ENCODE data around the gene GABPB2.
"Not testable (repeated sequence)": the region's sequence is repeated elsewhere in the genome, so short reads cannot be mapped to it uniquely, and the experiment has no call there.

GABPB2 gene

DNA sequence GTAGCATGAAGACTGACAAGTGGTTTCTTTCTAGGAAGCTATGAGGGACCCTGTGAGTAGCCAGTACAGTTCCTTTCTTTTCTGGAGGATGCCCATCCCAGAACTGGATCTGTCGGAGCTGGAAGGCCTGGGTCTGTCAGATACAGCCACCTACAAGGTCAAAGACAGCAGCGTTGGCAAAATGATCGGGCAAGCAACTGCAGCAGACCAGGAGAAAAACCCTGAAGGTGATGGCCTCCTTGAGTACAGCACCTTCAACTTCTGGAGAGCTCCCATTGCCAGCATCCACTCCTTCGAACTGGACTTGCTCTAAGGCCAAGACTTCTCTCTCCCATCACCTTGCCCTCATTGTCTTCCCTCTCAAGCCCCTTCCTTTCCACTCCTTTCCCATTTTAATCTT lies 3.4 kb upstream of the GABPB2 start:
- no peak overlapping the region for H2BK120ac ChIP-seq (ENCODE audit: low read depth, low read length)
- DNase-seq: no peak
- no peak overlapping the region for H3K4me3 ChIP-seq (ENCODE audit: low read length)
- peaks cover 8% of the 10 kb centered on the region for H3K79me1 ChIP-seq (ENCODE audit: low read length)
- H3K4ac ChIP-seq (ENCODE audit: low read depth, low read length): no peak overlapping the region
- no peak overlapping the region for H3K56ac ChIP-seq (ENCODE audit: low read length)
- no peak overlapping the region for H3K27ac ChIP-seq (ENCODE audit: low read depth, low read length)
- no peak overlapping the region for H4K5ac ChIP-seq (ENCODE audit: low read length)
- no peak overlapping the region for H3K9ac ChIP-seq (ENCODE audit: low read length)
- H4K8ac ChIP-seq (ENCODE audit: low read depth, low read length): no peak overlapping the region
- no peak overlapping the region for H3K18ac ChIP-seq (ENCODE audit: low read length)
- H3K36me3 ChIP-seq (ENCODE audit: control insufficient read depth, insufficient read depth, low read length): peaks cover 5% of the 10 kb centered on the region
- H2BK5ac ChIP-seq (ENCODE audit: low read length): no peak overlapping the region
- no peak overlapping the region for H2AK5ac ChIP-seq (ENCODE audit: low read length)
- no peak overlapping the region for H3K4me2 ChIP-seq (ENCODE audit: low read length)
- no CpG with 5 or more reads among the region's 4 CpGs for WGBS (ENCODE audit: extremely low coverage, insufficient coverage, low lambda C conversion rate)
- H3K27me3 ChIP-seq (ENCODE audit: insufficient read depth, low read length, poor library complexity): no peaks in the 10 kb centered on the region
- no peak overlapping the region for H2BK15ac ChIP-seq (replicated peaks; ENCODE audit: low read depth)
- H3K23ac ChIP-seq (ENCODE audit: low read length): no peak overlapping the region
- H3K4me1 ChIP-seq (ENCODE audit: control insufficient read depth, low read depth, low read length): peaks cover 3% of the 10 kb centered on the region
- peaks cover 37% of the 10 kb centered on the region for H3K79me2 ChIP-seq (ENCODE audit: control insufficient read depth, insufficient read depth, low read length)

DNA sequence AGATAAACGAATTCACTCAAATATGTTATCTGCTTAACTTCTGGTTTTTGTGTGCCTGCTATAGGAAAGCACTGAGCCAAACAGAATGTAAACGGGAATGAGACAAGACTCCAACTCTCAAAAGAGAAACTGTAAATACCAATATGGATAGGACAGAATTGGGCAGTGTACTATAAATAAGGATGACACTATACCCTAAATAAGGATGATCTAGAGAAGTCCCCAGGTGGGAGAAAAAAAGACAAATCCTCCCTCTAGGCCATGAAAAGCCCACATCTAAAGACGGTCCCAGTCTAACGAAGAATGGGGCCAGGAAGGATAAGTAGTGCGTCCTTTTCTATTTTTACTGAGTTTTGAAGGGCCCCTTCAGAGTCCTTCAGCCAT lies 1.5 kb upstream of the GABPB2 start:
- Histone ChIP-seq H2BK15ac (replicated peaks; ENCODE audit: low read depth) (no peak overlapping the region), H3K23ac (ENCODE audit: low read length) (no peak overlapping the region), H3K27me3 (ENCODE audit: insufficient read depth, low read length, poor library complexity) (no peaks in the 10 kb centered on the region), H3K4me1 (ENCODE audit: control insufficient read depth, low read depth, low read length) (peaks cover 3% of the 10 kb centered on the region), H4K5ac (ENCODE audit: low read length) (no peak overlapping the region), H2BK5ac (ENCODE audit: low read length) (no peak overlapping the region), H3K79me2 (ENCODE audit: control insufficient read depth, insufficient read depth, low read length) (peaks cover 24% of the 10 kb centered on the region), H3K9ac (ENCODE audit: low read length) (no peak overlapping the region), H3K4ac (ENCODE audit: low read depth, low read length) (no peak overlapping the region), H3K79me1 (ENCODE audit: low read length) (peaks cover 8% of the 10 kb centered on the region), H2BK120ac (ENCODE audit: low read depth, low read length) (no peak overlapping the region), H4K8ac (ENCODE audit: low read depth, low read length) (no peak overlapping the region), H3K4me3 (ENCODE audit: low read length) (no peak overlapping the region), H3K27ac (ENCODE audit: low read depth, low read length) (no peak overlapping the region), H3K36me3 (ENCODE audit: control insufficient read depth, insufficient read depth, low read length) (peaks cover 5% of the 10 kb centered on the region), H2AK5ac (ENCODE audit: low read length) (no peak overlapping the region), H3K4me2 (ENCODE audit: low read length) (no peak overlapping the region), H3K18ac (ENCODE audit: low read length) (no peak overlapping the region), H3K56ac (ENCODE audit: low read length) (no peak overlapping the region)
- WGBS (ENCODE audit: extremely low coverage, insufficient coverage, low lambda C conversion rate): no CpG with 5 or more reads among the region's 5 CpGs
- no peak for DNase-seq

DNA sequence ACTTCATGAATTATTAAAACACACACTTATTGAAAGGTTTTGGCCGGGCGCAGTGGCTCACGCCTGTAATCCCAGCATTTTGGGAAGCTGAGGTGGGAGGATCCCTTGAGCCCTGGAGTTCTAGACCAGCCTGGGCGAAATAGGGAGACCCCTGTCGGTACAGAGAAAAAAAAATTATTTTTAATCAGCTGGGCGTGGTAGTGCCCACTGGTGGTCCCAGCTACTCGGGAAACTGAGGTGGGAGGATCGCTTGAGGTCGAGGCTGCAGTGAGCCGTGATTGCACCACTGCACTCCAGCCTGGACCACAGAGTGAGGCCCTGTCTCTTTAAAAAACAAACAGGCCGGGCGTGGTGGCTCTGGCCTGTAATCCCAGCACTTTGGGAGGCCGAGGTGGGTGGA lies 1.7 kb downstream of the GABPB2 start:
- Histone ChIP-seq H3K27ac (ENCODE audit: low read depth, low read length) (no peak overlapping the region), H3K18ac (ENCODE audit: low read length) (no peak overlapping the region), H3K4ac (ENCODE audit: low read depth, low read length) (peak overlapping the region; percentile 6), H2BK15ac (replicated peaks; ENCODE audit: low read depth) (no peak overlapping the region), H3K9ac (ENCODE audit: low read length) (no peak overlapping the region), H3K27me3 (ENCODE audit: insufficient read depth, low read length, poor library complexity) (no peaks in the 10 kb centered on the region), H3K56ac (ENCODE audit: low read length) (no peak overlapping the region), H2AK5ac (ENCODE audit: low read length) (no peak overlapping the region), H4K5ac (ENCODE audit: low read length) (no peak overlapping the region), H3K36me3 (ENCODE audit: control insufficient read depth, insufficient read depth, low read length) (peaks cover 1% of the 10 kb centered on the region), H2BK5ac (ENCODE audit: low read length) (no peak overlapping the region), H3K79me2 (ENCODE audit: control insufficient read depth, insufficient read depth, low read length) (peaks cover 2% of the 10 kb centered on the region), H3K79me1 (ENCODE audit: low read length) (peaks cover 1% of the 10 kb centered on the region), H3K23ac (ENCODE audit: low read length) (no peak overlapping the region), H2BK120ac (ENCODE audit: low read depth, low read length) (no peak overlapping the region), H3K4me2 (ENCODE audit: low read length) (no peak overlapping the region), H3K4me1 (ENCODE audit: control insufficient read depth, low read depth, low read length) (no peaks in the 10 kb centered on the region), H3K4me3 (ENCODE audit: low read length) (no peak overlapping the region), H4K8ac (ENCODE audit: low read depth, low read length) (no peak overlapping the region)
- WGBS (ENCODE audit: extremely low coverage, insufficient coverage, low lambda C conversion rate): no CpG with 5 or more reads among the region's 13 CpGs
- DNase-seq: no peak

GRCh38 chr1:151085953-151086559 lies 15.5 kb downstream of the GABPB2 start:
- Histone ChIP-seq H2BK15ac (replicated peaks; ENCODE audit: low read depth) (no peak overlapping the region), H3K79me2 (ENCODE audit: control insufficient read depth, insufficient read depth, low read length) (no peaks in the 10 kb centered on the region), H3K27ac (ENCODE audit: low read depth, low read length) (no peak overlapping the region), H2AK5ac (ENCODE audit: low read length) (no peak overlapping the region), H2BK5ac (ENCODE audit: low read length) (no peak overlapping the region), H3K36me3 (ENCODE audit: control insufficient read depth, insufficient read depth, low read length) (no peaks in the 10 kb centered on the region), H3K56ac (ENCODE audit: low read length) (no peak overlapping the region), H3K79me1 (ENCODE audit: low read length) (no peaks in the 10 kb centered on the region), H3K4me3 (ENCODE audit: low read length) (no peak overlapping the region), H2BK120ac (ENCODE audit: low read depth, low read length) (no peak overlapping the region), H3K23ac (ENCODE audit: low read length) (no peak overlapping the region), H3K18ac (ENCODE audit: low read length) (no peak overlapping the region), H3K9ac (ENCODE audit: low read length) (no peak overlapping the region), H3K4ac (ENCODE audit: low read depth, low read length) (no peak overlapping the region), H3K27me3 (ENCODE audit: insufficient read depth, low read length, poor library complexity) (no peaks in the 10 kb centered on the region), H4K5ac (ENCODE audit: low read length) (no peak overlapping the region), H3K4me2 (ENCODE audit: low read length) (no peak overlapping the region), H3K4me1 (ENCODE audit: control insufficient read depth, low read depth, low read length) (no peaks in the 10 kb centered on the region), H4K8ac (ENCODE audit: low read depth, low read length) (no peak overlapping the region)
- WGBS (ENCODE audit: extremely low coverage, insufficient coverage, low lambda C conversion rate): no CpG with 5 or more reads among the region's 4 CpGs
- no peak for DNase-seq

DNA sequence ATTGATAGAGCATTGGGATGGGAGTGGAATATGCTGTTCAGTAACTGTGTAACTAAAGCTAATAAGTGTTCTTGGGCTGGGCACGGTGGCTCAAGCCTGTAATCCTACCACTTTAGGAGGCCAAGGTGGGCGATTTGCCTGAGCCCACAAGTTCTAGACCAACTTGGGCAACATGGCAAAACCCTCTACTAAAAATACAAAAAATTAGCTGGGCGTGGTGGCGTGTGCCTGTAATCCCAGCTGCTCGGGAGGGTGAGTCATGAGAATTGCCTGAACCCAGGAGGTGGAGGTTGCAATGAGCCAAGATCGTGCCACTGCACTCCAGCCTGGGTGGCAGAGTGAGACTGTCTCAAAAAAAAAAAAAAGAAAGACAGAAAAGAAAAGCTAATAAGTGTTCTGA lies 26.9 kb downstream of the GABPB2 start:
- H3K27me3 ChIP-seq (ENCODE audit: insufficient read depth, low read length, poor library complexity); H3K36me3 ChIP-seq (ENCODE audit: control insufficient read depth, insufficient read depth, low read length); H3K4me1 ChIP-seq (ENCODE audit: control insufficient read depth, low read depth, low read length); H3K18ac ChIP-seq (ENCODE audit: low read length); H2BK5ac ChIP-seq (ENCODE audit: low read length); DNase-seq; H3K56ac ChIP-seq (ENCODE audit: low read length); H2BK120ac ChIP-seq (ENCODE audit: low read depth, low read length); H2AK5ac ChIP-seq (ENCODE audit: low read length); H4K8ac ChIP-seq (ENCODE audit: low read depth, low read length); H4K5ac ChIP-seq (ENCODE audit: low read length); H3K4me3 ChIP-seq (ENCODE audit: low read length); H3K27ac ChIP-seq (ENCODE audit: low read depth, low read length); H3K79me2 ChIP-seq (ENCODE audit: control insufficient read depth, insufficient read depth, low read length); H3K4me2 ChIP-seq (ENCODE audit: low read length); H3K79me1 ChIP-seq (ENCODE audit: low read length); H3K23ac ChIP-seq (ENCODE audit: low read length); H3K9ac ChIP-seq (ENCODE audit: low read length); H2BK15ac ChIP-seq (replicated peaks; ENCODE audit: low read depth); H3K4ac ChIP-seq (ENCODE audit: low read depth, low read length): not testable (repeated sequence)
- no CpG with 5 or more reads among the region's 6 CpGs for WGBS (ENCODE audit: extremely low coverage, insufficient coverage, low lambda C conversion rate)

DNA sequence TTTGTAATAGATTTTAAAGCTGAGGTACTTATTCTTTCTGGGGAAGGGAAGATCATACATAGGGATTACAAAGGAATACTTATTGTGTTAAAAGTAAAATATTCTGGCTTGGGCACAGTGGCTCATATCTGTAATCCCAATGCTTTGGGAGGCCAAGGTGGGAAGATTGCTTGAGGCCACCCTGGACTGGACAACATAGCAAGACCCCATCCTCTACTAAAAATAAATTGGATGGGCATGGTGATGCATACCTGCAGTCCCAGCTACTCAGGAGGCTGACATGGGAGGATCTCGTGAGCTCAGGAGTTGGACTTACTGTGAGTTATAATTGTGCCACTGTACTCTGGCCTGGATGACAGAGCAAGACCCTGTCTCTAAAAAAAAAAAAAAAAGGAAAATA lies 27.6 kb downstream of the GABPB2 start:
- H3K4ac ChIP-seq (ENCODE audit: low read depth, low read length): no peak overlapping the region
- no peak overlapping the region for H3K9ac ChIP-seq (ENCODE audit: low read length)
- no peak overlapping the region for H3K4me3 ChIP-seq (ENCODE audit: low read length)
- H4K5ac ChIP-seq (ENCODE audit: low read length): no peak overlapping the region
- no peaks in the 10 kb centered on the region for H3K79me1 ChIP-seq (ENCODE audit: low read length)
- DNase-seq: no peak
- H3K56ac ChIP-seq (ENCODE audit: low read length): no peak overlapping the region
- WGBS (ENCODE audit: extremely low coverage, insufficient coverage, low lambda C conversion rate): no CpG with 5 or more reads among the region's 1 CpG
- H3K23ac ChIP-seq (ENCODE audit: low read length): no peak overlapping the region
- H3K27ac ChIP-seq (ENCODE audit: low read depth, low read length): no peak overlapping the region
- no peaks in the 10 kb centered on the region for H3K36me3 ChIP-seq (ENCODE audit: control insufficient read depth, insufficient read depth, low read length)
- H3K4me1 ChIP-seq (ENCODE audit: control insufficient read depth, low read depth, low read length): no peaks in the 10 kb centered on the region
- no peak overlapping the region for H4K8ac ChIP-seq (ENCODE audit: low read depth, low read length)
- no peak overlapping the region for H2BK120ac ChIP-seq (ENCODE audit: low read depth, low read length)
- H3K18ac ChIP-seq (ENCODE audit: low read length): no peak overlapping the region
- H2AK5ac ChIP-seq (ENCODE audit: low read length): no peak overlapping the region
- H2BK5ac ChIP-seq (ENCODE audit: low read length): no peak overlapping the region
- no peaks in the 10 kb centered on the region for H3K27me3 ChIP-seq (ENCODE audit: insufficient read depth, low read length, poor library complexity)
- H2BK15ac ChIP-seq (replicated peaks; ENCODE audit: low read depth): no peak overlapping the region
- no peaks in the 10 kb centered on the region for H3K79me2 ChIP-seq (ENCODE audit: control insufficient read depth, insufficient read depth, low read length)
- no peak overlapping the region for H3K4me2 ChIP-seq (ENCODE audit: low read length)
